Calu3 (cell line): ENCODE measurements around the gene STK38L. TPM values are rescaled to one million over a fixed set of nuclear protein-coding genes. Genes with fewer than 3 reads are reported as not detected.

ENCODE experiments used
- BruUV-seq: library from RNA; stranded (reverse); fragments of 400-500 nt; replicated peaks from 2 replicates; lab custom pipeline; 2021; lab: Mats Ljungman, UMichigan
- CTCF ChIA-PET: fragments of 300-600 bp; sonication (Branson Sonifier 250); formaldehyde crosslinking; loops from one replicate; lab custom pipeline; 2022; ENCODE audit warnings: antibody characterized with exemption; lab: Charles Lee
- DNase-seq: peaks from one replicate; pipeline ENCODE4 v3.0.0; 2022
- H3K27ac Mint-ChIP-seq: one replicate; pipeline ENCODE4 v1.8.0; 2022; ENCODE audit warnings: mixed read lengths; ENCODE audit not compliant: unreplicated experiment
- H3K27me3 Mint-ChIP-seq: one replicate; pipeline ENCODE4 v1.8.0; 2022; ENCODE audit warnings: mixed read lengths; ENCODE audit not compliant: unreplicated experiment
- H3K36me3 Mint-ChIP-seq: one replicate; pipeline ENCODE4 v1.8.0; 2022; ENCODE audit warnings: mild to moderate bottlenecking, moderate library complexity, mixed read lengths; ENCODE audit not compliant: insufficient read depth, unreplicated experiment
- H3K4me1 Mint-ChIP-seq: one replicate; pipeline ENCODE4 v1.8.0; 2022; ENCODE audit warnings: mild to moderate bottlenecking, low read depth, mixed read lengths; ENCODE audit not compliant: unreplicated experiment
- H3K4me3 Mint-ChIP-seq: one replicate; pipeline ENCODE4 v1.8.0; 2022; ENCODE audit warnings: mild to moderate bottlenecking, low read depth, moderate library complexity, mixed read lengths; ENCODE audit not compliant: unreplicated experiment
- H3K9me3 Mint-ChIP-seq: one replicate; pipeline ENCODE4 v1.8.0; 2022; ENCODE audit warnings: low read depth, mixed read lengths; ENCODE audit not compliant: unreplicated experiment
- intact Hi-C: fragments of 100-400 bp; cut with micrococcal nuclease; formaldehyde crosslinking; loops from one replicate; pipeline ENCODE4 v1.10.0; 2022; ENCODE audit not compliant: unreplicated experiment
- total RNA-seq: library from RNA; stranded (reverse); gene quantifications from 2 replicates; pipeline ENCODE4 v1.2.3, GENCODE V29; 2022
- TF ChIP-seq, protein P1 (sequence below): fragments of 200-600 bp; IDR thresholded peaks from one replicate; pipeline ENCODE4 v1.8.0; 2022; ENCODE audit warnings: antibody characterized with exemption; ENCODE audit not compliant: unreplicated experiment

Gene STK38L
- total RNA-seq, 1 experiment from 2014 or later = 24.6 TPM

DNA sequence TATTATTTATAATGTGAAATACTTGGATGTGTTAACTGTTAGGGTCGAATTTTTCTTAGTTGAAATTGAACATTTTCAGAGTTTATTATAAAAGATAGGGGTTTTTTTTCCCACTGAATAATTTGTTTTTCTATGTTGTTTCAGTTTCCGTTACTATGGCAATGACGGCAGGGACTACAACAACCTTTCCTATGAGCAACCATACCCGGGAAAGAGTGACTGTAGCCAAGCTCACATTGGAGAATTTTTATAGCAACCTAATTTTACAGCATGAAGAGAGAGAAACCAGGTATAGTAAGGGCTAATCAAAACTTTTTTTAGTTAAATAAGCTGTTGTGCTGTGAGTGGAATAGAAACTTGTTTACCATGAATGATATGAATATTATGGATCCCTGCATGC is 53.5 kb downstream of the STK38L start:
- CTCF ChIA-PET = interaction anchor here (0.6 to 1.5 kb wide), 2 partner anchors 8 to 9 kb away, joined by 3 to 4 read pairs; no protein-coding TSS in a partner anchor
- intact Hi-C loops = no loop called here
- H3K9me3 Mint-ChIP-seq = no peaks in the 10 kb centered on the region
- H3K4me3 Mint-ChIP-seq = no peak overlapping the region
- no peak for DNase-seq
- no peaks in the 10 kb centered on the region for H3K36me3 Mint-ChIP-seq
- no TSS peak for BruUV-seq
- H3K27me3 Mint-ChIP-seq = no peaks in the 10 kb centered on the region
- H3K4me1 Mint-ChIP-seq = no peaks in the 10 kb centered on the region
- no peak overlapping the region for H3K27ac Mint-ChIP-seq
- TF ChIP-seq, protein P1, sequence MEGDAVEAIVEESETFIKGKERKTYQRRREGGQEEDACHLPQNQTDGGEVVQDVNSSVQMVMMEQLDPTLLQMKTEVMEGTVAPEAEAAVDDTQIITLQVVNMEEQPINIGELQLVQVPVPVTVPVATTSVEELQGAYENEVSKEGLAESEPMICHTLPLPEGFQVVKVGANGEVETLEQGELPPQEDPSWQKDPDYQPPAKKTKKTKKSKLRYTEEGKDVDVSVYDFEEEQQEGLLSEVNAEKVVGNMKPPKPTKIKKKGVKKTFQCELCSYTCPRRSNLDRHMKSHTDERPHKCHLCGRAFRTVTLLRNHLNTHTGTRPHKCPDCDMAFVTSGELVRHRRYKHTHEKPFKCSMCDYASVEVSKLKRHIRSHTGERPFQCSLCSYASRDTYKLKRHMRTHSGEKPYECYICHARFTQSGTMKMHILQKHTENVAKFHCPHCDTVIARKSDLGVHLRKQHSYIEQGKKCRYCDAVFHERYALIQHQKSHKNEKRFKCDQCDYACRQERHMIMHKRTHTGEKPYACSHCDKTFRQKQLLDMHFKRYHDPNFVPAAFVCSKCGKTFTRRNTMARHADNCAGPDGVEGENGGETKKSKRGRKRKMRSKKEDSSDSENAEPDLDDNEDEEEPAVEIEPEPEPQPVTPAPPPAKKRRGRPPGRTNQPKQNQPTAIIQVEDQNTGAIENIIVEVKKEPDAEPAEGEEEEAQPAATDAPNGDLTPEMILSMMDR = no peak

DNA sequence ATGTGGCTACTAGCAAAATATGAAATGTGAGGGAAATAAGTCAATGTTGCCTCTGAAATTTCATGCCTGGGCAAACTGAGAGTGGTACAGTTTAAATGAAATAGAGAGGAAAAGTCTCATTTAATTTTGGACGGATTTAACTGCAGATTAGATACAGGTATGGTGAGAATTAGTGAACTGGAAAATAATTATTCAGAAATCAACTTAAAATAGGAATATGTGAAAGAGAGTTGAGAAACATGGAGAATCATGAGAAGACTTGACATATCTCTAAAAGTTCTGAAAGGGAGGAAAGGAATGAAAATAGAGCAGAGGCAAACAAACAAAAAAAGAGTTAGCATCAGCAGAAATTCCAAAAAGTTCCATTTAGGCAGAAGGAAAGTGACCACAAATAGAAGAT is 55.0 kb downstream of the STK38L start:
- TF ChIP-seq, protein P1 = no peak
- no peak overlapping the region for H3K27ac Mint-ChIP-seq
- H3K36me3 Mint-ChIP-seq = no peaks in the 10 kb centered on the region
- H3K4me3 Mint-ChIP-seq = no peak overlapping the region
- peaks cover 9% of the 10 kb centered on the region for H3K4me1 Mint-ChIP-seq
- BruUV-seq = no TSS peak
- DNase-seq = no peak
- intact Hi-C loops = no loop called here
- CTCF ChIA-PET = no interaction called here
- H3K9me3 Mint-ChIP-seq = no peaks in the 10 kb centered on the region
- no peaks in the 10 kb centered on the region for H3K27me3 Mint-ChIP-seq

DNA sequence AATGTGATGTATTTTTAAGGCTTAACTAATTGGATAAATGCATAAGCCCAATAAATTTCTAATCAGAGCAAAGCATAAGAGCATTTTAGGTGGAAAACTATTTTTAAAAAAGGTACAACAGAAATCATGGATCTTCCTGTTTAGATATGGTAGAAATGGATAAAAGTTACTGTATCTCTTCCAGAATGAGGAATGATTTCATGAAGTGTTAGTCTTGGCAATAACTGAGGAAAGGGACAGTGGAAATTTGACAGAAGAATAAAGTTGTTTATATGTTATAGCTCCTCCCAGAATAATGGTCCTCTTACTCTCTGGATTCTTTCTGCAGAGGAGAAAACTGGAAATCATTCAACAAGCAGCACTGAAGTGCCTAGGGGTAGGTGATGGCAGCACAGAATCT is 56.1 kb downstream of the STK38L start:
- Mint-ChIP-seq H3K36me3 (no peaks in the 10 kb centered on the region), H3K4me1 (peaks cover 9% of the 10 kb centered on the region), H3K27ac (no peak overlapping the region), H3K27me3 (no peaks in the 10 kb centered on the region), H3K9me3 (no peaks in the 10 kb centered on the region), H3K4me3 (no peak overlapping the region)
- DNase-seq = no peak
- CTCF ChIA-PET = no interaction called here
- intact Hi-C loops = loop anchor here (10.0 kb wide), 1 partner anchor 155 kb away; no protein-coding TSS in a partner anchor
- BruUV-seq = no TSS peak
- TF ChIP-seq, protein P1 = no peak

DNA sequence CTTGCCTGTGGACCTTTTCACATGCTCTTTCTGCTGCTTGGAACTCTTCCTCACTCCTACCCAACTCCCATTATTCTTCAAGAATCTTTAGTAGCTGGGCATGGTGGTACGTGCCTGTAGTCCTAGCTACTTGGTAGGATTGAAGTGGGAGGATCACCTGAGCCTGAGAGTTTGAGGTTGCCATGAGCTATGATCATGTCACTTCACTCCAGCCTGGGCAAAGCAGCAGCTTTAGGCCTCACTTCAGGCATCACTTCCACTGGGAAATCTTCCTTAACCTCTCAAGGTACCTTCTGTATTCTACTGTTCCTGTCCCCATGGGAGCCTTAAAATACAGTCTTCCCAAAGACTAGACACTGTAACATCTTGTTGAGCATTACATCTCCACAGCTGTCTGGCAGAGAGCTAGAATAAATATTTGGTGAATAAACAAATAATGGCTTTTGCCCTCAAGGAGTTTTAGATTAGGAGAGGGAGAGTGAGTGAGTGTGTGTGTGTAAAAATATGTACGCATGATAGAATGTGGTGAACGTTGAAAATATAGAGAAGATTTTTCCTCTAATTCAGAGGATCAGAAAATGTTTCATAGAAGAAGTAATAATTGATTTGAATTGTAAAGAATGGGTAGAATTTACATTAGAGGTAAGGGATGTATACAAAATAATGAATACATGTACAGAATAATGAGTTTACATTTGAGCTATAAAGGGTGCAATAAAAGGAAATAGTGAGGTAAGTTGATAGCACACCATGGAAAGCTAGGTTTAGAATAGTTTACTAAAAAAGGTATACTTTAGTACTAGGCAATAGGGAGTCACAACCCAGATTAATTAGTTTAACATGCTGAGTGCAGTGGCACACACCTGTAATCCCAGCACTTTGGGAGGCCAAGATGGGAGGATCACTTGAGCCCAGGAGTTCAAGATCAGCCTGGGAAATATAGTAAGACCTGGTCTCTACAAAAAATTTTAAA is 59.3 kb downstream of the STK38L start:
- Mint-ChIP-seq H3K36me3 (no peaks in the 10 kb centered on the region), H3K27me3 (no peaks in the 10 kb centered on the region), H3K4me3 (no peak overlapping the region), H3K4me1 (peaks cover 9% of the 10 kb centered on the region), H3K27ac (no peak overlapping the region), H3K9me3 (no peaks in the 10 kb centered on the region)
- no peak for DNase-seq
- intact Hi-C loops = loop anchor here (2.0 to 10.0 kb wide), 2 partner anchors 159 to 289 kb away; partner anchors contain the start of gene TM7SF3
- BruUV-seq = no TSS peak
- CTCF ChIA-PET = interaction anchor here (0.7 kb wide), 1 partner anchor 28 kb away, joined by 3 read pairs; no protein-coding TSS in a partner anchor
- TF ChIP-seq, protein P1 = no peak
